ENCODE data around the gene ADH1B. TPM values are rescaled to one million over a fixed set of nuclear protein-coding genes. Genes with fewer than 3 reads are reported as not detected.

Gene ADH1B
- total RNA-seq, 1 experiment from 2014 or later = not detected

GRCh38 chr4:99334880-99335279 is 13.7 kb upstream of the ADH1B start:
- TF ChIP-seq, protein P1, sequence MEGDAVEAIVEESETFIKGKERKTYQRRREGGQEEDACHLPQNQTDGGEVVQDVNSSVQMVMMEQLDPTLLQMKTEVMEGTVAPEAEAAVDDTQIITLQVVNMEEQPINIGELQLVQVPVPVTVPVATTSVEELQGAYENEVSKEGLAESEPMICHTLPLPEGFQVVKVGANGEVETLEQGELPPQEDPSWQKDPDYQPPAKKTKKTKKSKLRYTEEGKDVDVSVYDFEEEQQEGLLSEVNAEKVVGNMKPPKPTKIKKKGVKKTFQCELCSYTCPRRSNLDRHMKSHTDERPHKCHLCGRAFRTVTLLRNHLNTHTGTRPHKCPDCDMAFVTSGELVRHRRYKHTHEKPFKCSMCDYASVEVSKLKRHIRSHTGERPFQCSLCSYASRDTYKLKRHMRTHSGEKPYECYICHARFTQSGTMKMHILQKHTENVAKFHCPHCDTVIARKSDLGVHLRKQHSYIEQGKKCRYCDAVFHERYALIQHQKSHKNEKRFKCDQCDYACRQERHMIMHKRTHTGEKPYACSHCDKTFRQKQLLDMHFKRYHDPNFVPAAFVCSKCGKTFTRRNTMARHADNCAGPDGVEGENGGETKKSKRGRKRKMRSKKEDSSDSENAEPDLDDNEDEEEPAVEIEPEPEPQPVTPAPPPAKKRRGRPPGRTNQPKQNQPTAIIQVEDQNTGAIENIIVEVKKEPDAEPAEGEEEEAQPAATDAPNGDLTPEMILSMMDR (IDR thresholded peaks at IDR 0.05; ENCODE audit: unreplicated experiment) = no peak
- Mint-ChIP-seq H3K9me3 (ENCODE audit: low read depth, unreplicated experiment) (no peaks in the 10 kb centered on the region), H3K27ac (ENCODE audit: unreplicated experiment) (no peak overlapping the region), H3K27me3 (ENCODE audit: unreplicated experiment) (no peaks in the 10 kb centered on the region), H3K4me1 (ENCODE audit: low read depth, unreplicated experiment) (no peaks in the 10 kb centered on the region), H3K36me3 (ENCODE audit: insufficient read depth, unreplicated experiment) (peaks cover 2% of the 10 kb centered on the region), H3K4me3 (ENCODE audit: low read depth, unreplicated experiment) (no peak overlapping the region)
- intact Hi-C loops (cut with micrococcal nuclease; ENCODE audit: unreplicated experiment) = no loop called here
- DNase-seq = no peak
- no TSS peak for BruUV-seq (replicated peaks)
- CTCF ChIA-PET = no interaction called here

DNA sequence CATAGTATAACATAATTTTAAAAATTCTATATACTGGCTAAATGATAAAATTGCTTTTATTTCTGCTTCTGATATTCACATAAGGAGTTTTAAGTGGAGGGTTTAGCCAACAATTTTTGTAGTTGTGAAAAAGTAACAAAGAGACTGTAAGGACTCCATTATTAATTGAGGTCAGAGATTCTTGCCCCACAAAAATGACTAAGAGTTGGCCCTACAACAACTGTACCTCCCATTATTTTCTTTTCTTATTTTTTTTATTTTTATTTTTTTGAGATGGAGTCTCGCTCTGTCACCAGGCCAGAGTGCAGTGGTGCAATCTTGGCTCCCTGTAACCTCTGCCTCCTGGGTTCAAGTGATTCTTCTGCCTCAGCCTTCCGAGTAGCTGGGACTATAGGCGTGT is 9.4 kb upstream of the ADH1B start:
- intact Hi-C loops (cut with micrococcal nuclease; ENCODE audit: unreplicated experiment) = no loop called here
- DNase-seq = no peak
- Mint-ChIP-seq H3K27me3 (ENCODE audit: unreplicated experiment) (no peaks in the 10 kb centered on the region), H3K9me3 (ENCODE audit: low read depth, unreplicated experiment) (no peaks in the 10 kb centered on the region), H3K4me3 (ENCODE audit: low read depth, unreplicated experiment) (no peak overlapping the region), H3K36me3 (ENCODE audit: insufficient read depth, unreplicated experiment) (no peaks in the 10 kb centered on the region), H3K27ac (ENCODE audit: unreplicated experiment) (no peak overlapping the region), H3K4me1 (ENCODE audit: low read depth, unreplicated experiment) (no peaks in the 10 kb centered on the region)
- TF ChIP-seq, protein P1 (IDR thresholded peaks at IDR 0.05; ENCODE audit: unreplicated experiment) = no peak
- BruUV-seq (replicated peaks) = no TSS peak
- CTCF ChIA-PET = no interaction called here

DNA sequence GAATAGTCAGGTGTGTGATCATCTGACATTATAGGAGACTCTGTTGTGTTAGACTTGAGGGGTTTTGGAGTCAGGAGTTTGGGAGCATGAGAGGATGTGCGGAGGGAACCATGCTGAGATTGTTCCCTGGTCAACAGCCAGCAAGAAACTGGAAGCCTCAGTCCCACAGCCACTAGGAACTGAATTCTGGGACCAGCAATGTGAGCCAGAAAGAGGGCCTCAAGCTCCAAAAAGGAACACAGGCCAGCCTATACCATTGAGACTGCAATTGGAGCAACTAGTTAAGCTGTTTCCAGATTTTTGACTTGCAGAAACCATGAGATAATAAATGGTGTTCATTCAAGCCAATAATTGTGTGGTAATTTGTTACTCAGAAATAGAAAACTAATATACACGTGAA is 8.7 kb upstream of the ADH1B start:
- H3K4me3 Mint-ChIP-seq (ENCODE audit: low read depth, unreplicated experiment) = no peak overlapping the region
- no peak for DNase-seq
- H3K27me3 Mint-ChIP-seq (ENCODE audit: unreplicated experiment) = no peaks in the 10 kb centered on the region
- H3K9me3 Mint-ChIP-seq (ENCODE audit: low read depth, unreplicated experiment) = no peaks in the 10 kb centered on the region
- CTCF ChIA-PET = no interaction called here
- intact Hi-C loops (cut with micrococcal nuclease; ENCODE audit: unreplicated experiment) = no loop called here
- no peaks in the 10 kb centered on the region for H3K36me3 Mint-ChIP-seq (ENCODE audit: insufficient read depth, unreplicated experiment)
- TF ChIP-seq, protein P1 (IDR thresholded peaks at IDR 0.05; ENCODE audit: unreplicated experiment) = no peak
- H3K27ac Mint-ChIP-seq (ENCODE audit: unreplicated experiment) = no peak overlapping the region
- no TSS peak for BruUV-seq (replicated peaks)
- H3K4me1 Mint-ChIP-seq (ENCODE audit: low read depth, unreplicated experiment) = no peaks in the 10 kb centered on the region

DNA sequence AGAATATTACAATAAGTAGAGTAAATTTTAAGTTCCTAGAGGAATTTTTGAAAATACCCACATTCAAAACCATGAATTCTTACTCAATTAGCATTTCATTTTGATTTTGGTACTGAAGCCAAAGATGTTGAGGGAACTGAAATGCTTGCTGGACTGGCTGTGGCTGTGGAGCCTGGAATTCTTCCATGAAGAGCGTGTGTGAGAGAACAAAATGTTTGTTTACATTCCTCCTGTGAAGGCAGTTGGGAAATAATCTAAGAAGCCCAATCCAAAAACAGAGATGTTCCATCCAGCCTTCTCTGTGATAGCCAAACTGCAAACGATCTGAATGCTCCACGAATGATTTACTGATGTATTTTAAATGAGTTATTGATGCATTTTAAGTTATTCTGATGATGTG is 3.8 kb upstream of the ADH1B start:
- no peak for DNase-seq
- CTCF ChIA-PET = no interaction called here

More for the DNA sequence above, 3.8 kb upstream of the ADH1B start:
- TF ChIP-seq, protein P1 (IDR thresholded peaks at IDR 0.05; ENCODE audit: unreplicated experiment) = no peak
- Mint-ChIP-seq H3K9me3 (ENCODE audit: low read depth, unreplicated experiment) (no peaks in the 10 kb centered on the region), H3K4me3 (ENCODE audit: low read depth, unreplicated experiment) (no peak overlapping the region), H3K36me3 (ENCODE audit: insufficient read depth, unreplicated experiment) (no peaks in the 10 kb centered on the region), H3K27ac (ENCODE audit: unreplicated experiment) (no peak overlapping the region), H3K27me3 (ENCODE audit: unreplicated experiment) (no peaks in the 10 kb centered on the region), H3K4me1 (ENCODE audit: low read depth, unreplicated experiment) (no peaks in the 10 kb centered on the region)
- BruUV-seq (replicated peaks) = no TSS peak
- intact Hi-C loops (cut with micrococcal nuclease; ENCODE audit: unreplicated experiment) = no loop called here
